Karpas-422 (cell line): Measurements from ENCODE around the gene LIAS. TPM values are rescaled to one million over a fixed set of nuclear protein-coding genes. Genes with fewer than 3 reads are reported as not detected.

Source experiments
- DNase-seq: peaks from one replicate; pipeline ENCODE4 v3.0.0-alpha.2; 2015
- H2AFZ ChIP-seq: fragments of 200-600 bp; sonication (generic); 2 replicates; pipeline ENCODE4 v1.6.1; 2014; ENCODE audit warnings: antibody characterized with exemption, low read length, mixed read lengths
- H3K27ac ChIP-seq: fragments of 200-600 bp; sonication (generic); 2 replicates; pipeline ENCODE4 v1.5.1; 2014; ENCODE audit warnings: mild to moderate bottlenecking, low read length, moderate library complexity
- H3K27me3 ChIP-seq: fragments of 200-600 bp; sonication (generic); 2 replicates; pipeline ENCODE4 v1.6.1; 2014; ENCODE audit warnings: low read length, mixed read lengths
- H3K36me3 ChIP-seq: fragments of 200-600 bp; sonication (generic); 2 replicates; pipeline ENCODE4 v1.6.1; 2014; ENCODE audit warnings: low read length, mixed read lengths; ENCODE audit not compliant: insufficient read depth
- H3K4me1 ChIP-seq: fragments of 200-600 bp; sonication (generic); 2 replicates; pipeline ENCODE4 v1.6.1; 2014; ENCODE audit warnings: mild to moderate bottlenecking, low read length, mixed read lengths
- H3K4me2 ChIP-seq: fragments of 200-600 bp; sonication (generic); 2 replicates; pipeline ENCODE4 v1.6.1; 2014; ENCODE audit warnings: low read length, low read depth, mild to moderate bottlenecking; ENCODE audit not compliant: poor library complexity, severe bottlenecking
- H3K4me3 ChIP-seq: fragments of 200-600 bp; sonication (generic); 2 replicates; pipeline ENCODE4 v1.5.1; 2014; ENCODE audit warnings: mild to moderate bottlenecking, antibody characterized with exemption, low read length, mixed read lengths
- H3K79me2 ChIP-seq: fragments of 200-600 bp; sonication (generic); 2 replicates; pipeline ENCODE4 v1.6.1; 2014; ENCODE audit warnings: mild to moderate bottlenecking, low read length, mixed read lengths
- H3K9ac ChIP-seq: fragments of 200-600 bp; sonication (generic); 2 replicates; pipeline ENCODE4 v1.6.0; 2014; ENCODE audit warnings: low read length
- H3K9me2 ChIP-seq: fragments of 200-600 bp; sonication (generic), shearing (Covaris generic); replicated peaks from 2 replicates; pipeline ENCODE4 v1.6.0; 2014; ENCODE audit warnings: mild to moderate bottlenecking, low read length, moderate library complexity; ENCODE audit not compliant: insufficient read depth
- H3K9me3 ChIP-seq: fragments of 300-700, 200-600 bp; sonication (generic); 2 replicates; pipeline ENCODE4 v1.6.1; 2014; ENCODE audit warnings: low read length, mixed read lengths
- H4K20me1 ChIP-seq: fragments of 200-600 bp; sonication (generic); 2 replicates; pipeline ENCODE4 v1.6.1; 2014; ENCODE audit warnings: mild to moderate bottlenecking, antibody characterized with exemption, low read length, low read depth; ENCODE audit not compliant: insufficient read depth
- small RNA-seq: library from RNA; depleted of rRNA; stranded (forward); fragments of <200 nt; gene quantifications from one replicate; pipeline ENCODE3, GENCODE V24; 2014
- total RNA-seq: library from RNA; depleted of rRNA; stranded (reverse); fragments of >200 nt; shearing (Covaris generic); gene quantifications from 2 replicates; pipeline ENCODE4 v1.2.3, GENCODE V29; 2014; ENCODE audit warnings: low replicate concordance; rRNA removed

The LIAS gene
- total RNA-seq, 1 experiment from 2014 or later, result 19.5 TPM

GRCh38 chr4:39525822-39526690, 67.2 kb downstream of the LIAS start:
- no peaks in the 10 kb centered on the region for H3K27me3 ChIP-seq
- peak overlapping the region; percentile 93 for H3K4me3 ChIP-seq
- peak overlapping the region; percentile 93 for H3K4me2 ChIP-seq
- H3K36me3 ChIP-seq, result no peaks in the 10 kb centered on the region
- H3K79me2 ChIP-seq, result peaks cover 61% of the 10 kb centered on the region
- peak overlapping the region; percentile 89 for H3K9ac ChIP-seq
- H2AFZ ChIP-seq, result peak overlapping the region; percentile 34
- no peaks in the 10 kb centered on the region; the same call in 1 of the 2 replicates for H3K9me3 ChIP-seq
- DNase-seq, result peak; percentile 48
- H3K27ac ChIP-seq, result peak overlapping the region; percentile 17
- H4K20me1 ChIP-seq, result no peaks in the 10 kb centered on the region
- H3K9me2 ChIP-seq, result no peaks in the 10 kb centered on the region
- peaks cover 25% of the 10 kb centered on the region for H3K4me1 ChIP-seq

GRCh38 chr4:39526765-39527295, 68.0 kb downstream of the LIAS start:
- no peak for DNase-seq
- Histone ChIP-seq H2AFZ (peak overlapping the region; percentile 34), H3K9me2 (no peaks in the 10 kb centered on the region), H3K36me3 (no peaks in the 10 kb centered on the region), H3K4me3 (peak overlapping the region; percentile 93), H3K27ac (peak overlapping the region; percentile 17), H3K9ac (peak overlapping the region; percentile 89), H3K79me2 (peaks cover 57% of the 10 kb centered on the region), H3K27me3 (no peaks in the 10 kb centered on the region), H4K20me1 (no peaks in the 10 kb centered on the region), H3K4me1 (peaks cover 25% of the 10 kb centered on the region), H3K4me2 (peak overlapping the region; percentile 93), H3K9me3 (no peaks in the 10 kb centered on the region; the same call in 1 of the 2 replicates)

DNA sequence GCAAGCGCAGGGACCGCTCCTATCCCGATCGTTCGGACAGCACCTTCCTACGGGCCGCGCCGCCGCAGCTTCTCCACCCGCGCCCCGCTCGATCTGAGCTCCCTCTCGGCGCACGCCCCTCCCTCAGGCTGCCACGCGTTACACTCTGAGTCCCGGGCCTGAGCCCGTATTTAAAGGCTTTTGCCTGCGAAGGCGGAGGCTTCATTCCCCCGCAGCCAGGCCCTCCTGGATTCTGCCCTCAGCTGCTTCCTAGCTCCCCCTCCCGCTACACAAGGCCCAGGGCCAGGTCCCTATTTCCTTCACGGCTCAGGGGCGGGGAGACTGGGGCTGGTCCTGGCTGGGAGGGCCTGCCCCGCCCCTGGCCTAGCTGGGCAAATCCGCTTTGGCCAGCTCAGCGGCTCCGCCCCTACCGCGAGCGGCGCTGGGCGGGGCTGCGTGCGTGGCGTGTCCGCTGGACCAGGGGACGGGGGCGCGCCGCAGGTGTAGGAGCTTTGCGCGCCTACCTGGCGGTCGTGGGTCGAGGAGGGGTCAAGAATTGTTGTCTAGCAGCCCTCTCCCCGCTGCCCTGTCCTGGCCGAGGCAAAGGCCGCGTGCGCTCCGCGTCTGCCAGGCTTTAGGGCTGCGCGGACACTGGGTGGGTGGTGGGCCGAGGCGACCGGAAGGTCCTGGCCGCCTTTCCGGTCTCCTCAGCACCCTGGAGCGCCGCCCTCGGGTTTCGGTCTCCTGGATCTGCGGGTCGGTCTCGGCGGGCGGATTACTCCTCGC, 68.6 kb downstream of the LIAS start, which contains the start of gene UGDH:
Gene UGDH, minus strand, starts transcription at position 144 of the 765 bp plus-strand sequence. CDS start 5,927 bp downstream, outside the sequence.
- H3K4me1 ChIP-seq, result peaks cover 25% of the 10 kb centered on the region
- peak within 1 kb of the TSS; percentile 93 for H3K4me3 ChIP-seq
- H3K9ac ChIP-seq, result peak within 1 kb of the TSS; percentile 89
- H2AFZ ChIP-seq, result peak within 1 kb of the TSS; percentile 85
- DNase-seq, result peak; percentile 98
- peaks cover 51% of the 10 kb centered on the region for H3K79me2 ChIP-seq
- no peaks in the 10 kb centered on the region for H3K9me2 ChIP-seq
- H4K20me1 ChIP-seq, result no peaks in the 10 kb centered on the region
- no peaks in the 10 kb centered on the region for H3K27me3 ChIP-seq
- H3K9me3 ChIP-seq, result no peaks in the 10 kb centered on the region; the same call in 1 of the 2 replicates
- peak within 1 kb of the TSS; percentile 93 for H3K4me2 ChIP-seq
- no peaks in the 10 kb centered on the region for H3K36me3 ChIP-seq
- H3K27ac ChIP-seq, result peak within 1 kb of the TSS; percentile 23

DNA sequence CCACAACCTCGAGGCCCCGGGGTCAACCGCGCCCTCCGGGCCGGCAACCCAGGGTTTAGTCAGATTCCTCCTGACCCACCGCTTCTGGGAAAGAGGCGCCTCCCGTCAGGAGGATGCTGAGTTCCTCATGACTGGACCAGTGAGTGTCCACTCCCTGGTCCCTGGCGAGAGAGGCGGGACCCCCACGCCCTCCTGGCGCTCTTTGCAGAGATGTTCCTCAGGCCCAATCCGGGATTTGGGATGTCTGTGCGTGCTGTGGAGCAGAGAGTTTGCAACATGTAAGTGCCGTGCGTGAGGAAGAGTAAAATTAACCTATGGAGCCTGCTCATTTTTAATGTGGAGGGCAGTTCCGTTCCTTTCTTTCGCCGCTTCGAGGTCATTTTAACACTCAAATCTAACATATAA, 69.2 kb downstream of the LIAS start:
- peaks cover 46% of the 10 kb centered on the region for H3K79me2 ChIP-seq
- peak; percentile 55 for DNase-seq

More for the DNA sequence above, 69.2 kb downstream of the LIAS start:
- Histone ChIP-seq H3K4me3 (peak overlapping the region; percentile 93), H3K27ac (peak overlapping the region; percentile 23; the same call in 1 of the 2 replicates), H3K9ac (peak overlapping the region; percentile 89), H3K4me2 (peak overlapping the region; percentile 93), H3K9me3 (no peaks in the 10 kb centered on the region; the same call in 1 of the 2 replicates), H3K9me2 (no peaks in the 10 kb centered on the region), H4K20me1 (no peaks in the 10 kb centered on the region), H2AFZ (peak overlapping the region; percentile 85; the same call in 1 of the 2 replicates), H3K27me3 (no peaks in the 10 kb centered on the region), H3K4me1 (peaks cover 25% of the 10 kb centered on the region), H3K36me3 (no peaks in the 10 kb centered on the region)

Small RNAs within 50 kb of the gene (small RNA-seq; reads per million reads assigned to genes)
- gene MIR5591, result not detected
- not detected for gene RF00019

Other genes with a start within 250 kb of the LIAS start
- 41.1 and 64.0 TPM in 2 replicates for gene RFC1, start 92.7 kb upstream of the LIAS start, total RNA-seq
- gene KLB, start 52.1 kb upstream of the LIAS start, total RNA-seq, result not detected in 2 replicates
- gene RPL9, start 134 bp upstream of the LIAS start, total RNA-seq, result 3,556 and 5,641 TPM in 2 replicates
- gene UGDH, start 68.4 kb downstream of the LIAS start, total RNA-seq, result 10.3 and 10.9 TPM in 2 replicates
- gene SMIM14, start 179.8 kb downstream of the LIAS start, total RNA-seq, result 174 and 689 TPM in 2 replicates
- 32.9 and 35.8 TPM in 2 replicates for gene UBE2K, start 239.1 kb downstream of the LIAS start, total RNA-seq